Adrenal gland (tissue), 12 donors: Measurements from ENCODE around the gene SRPK1. TPM values are rescaled to one million over a fixed set of nuclear protein-coding genes. Genes with fewer than 3 reads are reported as not detected.
"Not testable (repeated sequence)": the region's sequence is repeated elsewhere in the genome, so short reads cannot be mapped to it uniquely, and the experiment has no call there.

Source experiments
- DNase-seq, 7 donors: peaks; one replicate each; pipeline ENCODE4 v3.0.0-alpha.2; 2019 to 2020
- H3K27ac ChIP-seq, 5 donors: fragments of 200-600 bp; sonication (generic) in 4 of 5; 1 replicate in 3 of 5; 2 replicates in 2 of 5; pipeline versions ENCODE4 v1.5.1 to v1.8.0; 2016 to 2020; ENCODE audit warnings: mild to moderate bottlenecking in 1 of 5
- H3K27me3 ChIP-seq: fragments of 200-600 bp; 2 replicates; pipeline ENCODE4 v1.8.0; 2021
- H3K36me3 ChIP-seq, 2 donors: fragments of 200-600 bp; replicated peaks in 1 of 2; 1 replicate in 1 of 2; 2 replicates in 1 of 2; pipeline versions ENCODE4 v1.5.1 to v1.8.0; 2018 to 2022
- H3K4me1 ChIP-seq, 2 donors: fragments of 200-600 bp; replicated peaks in 1 of 2; 1 replicate in 1 of 2; 2 replicates in 1 of 2; pipeline versions ENCODE4 v1.5.1 to v1.8.0; 2018 to 2021
- H3K4me3 ChIP-seq, 4 donors: fragments of 200-600 bp; sonication (generic) in 3 of 4; one replicate each; pipeline ENCODE4 v1.5.1; 2016 to 2018
- H3K9me3 ChIP-seq, 3 donors: fragments of 200-600 bp; sonication (generic) in 1 of 3; replicated peaks in 1 of 3; 1 replicate in 2 of 3; 2 replicates in 1 of 3; pipeline versions ENCODE4 v1.5.1 to v1.8.0; 2016 to 2021
- CTCF ChIP-seq, 6 experiments: fragments of 450-650 bp in 4 of 6; fragments of 200-600 bp in 2 of 6; sonication (generic) in 1 of 6; IDR thresholded peaks; 1 replicate in 5 of 6; 2 replicates in 1 of 6; pipeline versions ENCODE4 v1.5.1 to v1.8.0; 2016 to 2021; ENCODE audit warnings: antibody characterized with exemption in 6 of 6, mild to moderate bottlenecking in 2 of 6, moderate library complexity in 1 of 6
- POLR2A ChIP-seq, 2 donors: fragments of 450-650 bp; IDR thresholded peaks; one replicate each; pipeline ENCODE4 v1.6.1; 2017; ENCODE audit warnings: antibody characterized with exemption in 2 of 2, mild to moderate bottlenecking in 2 of 2, moderate library complexity in 1 of 2
- WGBS, 4 donors: extraction: QIAGEN DNeasy Blood & Tissue Kit in 2 of 4; methylation state at CpG; one replicate each; pipeline versions ENCODE4 v1.1.5 to v1.1.7; 2013 to 2017; 5-methylcytosine and 5-hydroxymethylcytosine counted together
- intact Hi-C, 2 donors: fragments of 100-400 bp; cut with DNase I; formaldehyde crosslinking; loops; one replicate each; pipeline versions ENCODE4 v1.14.1 to v1.15.0; 2022 to 2023
- polyA plus RNA-seq, 3 donors: library from polyadenylated mRNA; stranded (reverse); fragments of 200-250 nt in 2 of 3; fragments of 350-450 nt in 1 of 3; fragmentation: Illumina TruSeq in 1 of 3; extraction: RNeasy Lipid Tissue Mini Kit (QIAGEN cat#74804) in 1 of 3; gene quantifications; one replicate each; pipeline ENCODE4 v1.2.3, GENCODE V29; 2013 to 2014
- total RNA-seq, 9 donors: library from RNA; depleted of rRNA in 4 of 9; stranded (reverse); fragments of >200 nt in 4 of 9; fragments of 120-200 nt in 1 of 9; fragmentation: NEBNext Ultra II Directional in 1 of 9; extraction: Animal tissue kit (Norgen Biotek cat#: 25700) in 1 of 9; gene quantifications; one replicate each; pipeline versions ENCODE4 v1.1.0 to v1.2.4, GENCODE V29; 2013 to 2023
- donor health status: healthy with polysubstance abuse.
- donor health status: Bipolar disorder and iron deficiency.
- donor health status: DM: yes; HTN: yes; CAD: no.
- donor health status: DM: no; HTN: no; CAD: no.
- donor health status: DM: no; HTN: no; CAD: no.
- donor health status: DM: yes; HTN: yes; CAD: no.

Gene SRPK1
- total and polyA plus RNA-seq, 12 donors, result 5.1 to 37.7 (median 15.8) TPM

- Histone ChIP-seq H3K27ac (no peak overlapping the region), H3K4me3 (no peak overlapping the region), H3K36me3 (no peaks in the 10 kb centered on the region), H3K4me1 (no peaks in the 10 kb centered on the region), H3K9me3 (no peaks in the 10 kb centered on the region), H3K27me3 (no peaks in the 10 kb centered on the region)
- intact Hi-C loops, result no loop called here
- TF ChIP-seq CTCF (IDR thresholded peaks at IDR 0.05), result no peak
- no peak for TF ChIP-seq POLR2A (IDR thresholded peaks at IDR 0.05)
- no peak for DNase-seq
- WGBS, 4 donors, result 84 to 93% (median 86%) methylated on average over 1 of the region's 1 CpG
These were observed 27.8 kb upstream of the SRPK1 start for GRCh38 chr6:35948725-35949124.

- Histone ChIP-seq H3K9me3 (no peaks in the 10 kb centered on the region), H3K4me1 (no peaks in the 10 kb centered on the region), H3K36me3 (no peaks in the 10 kb centered on the region), H3K27me3 (no peaks in the 10 kb centered on the region), H3K27ac (no peak overlapping the region), H3K4me3 (no peak overlapping the region)
- WGBS, 4 donors, result 52 to 74% (median 59%) methylated on average over 1 of the region's 1 CpG
- no peak for TF ChIP-seq POLR2A (IDR thresholded peaks at IDR 0.05)
- TF ChIP-seq CTCF (IDR thresholded peaks at IDR 0.05), result no peak
- intact Hi-C loops, result no loop called here
- no peak for DNase-seq
These were observed 24.7 kb upstream of the SRPK1 start for GRCh38 chr6:35945650-35946025.

GRCh38 chr6:35943390-35943789 is 22.5 kb upstream of the SRPK1 start:
- WGBS, 4 donors, result 91 to 94% (median 93%) methylated on average over 1 of the region's 1 CpG
- DNase-seq, result no peak
- no peaks in the 10 kb centered on the region for H3K27me3 ChIP-seq

GRCh38 chr6:35942355-35942754 is 21.5 kb upstream of the SRPK1 start:
- Histone ChIP-seq H3K4me1 (no peaks in the 10 kb centered on the region), H3K27me3 (no peaks in the 10 kb centered on the region), H3K4me3 (no peak overlapping the region), H3K9me3 (no peaks in the 10 kb centered on the region), H3K27ac (no peak overlapping the region), H3K36me3 (no peaks in the 10 kb centered on the region)
- intact Hi-C loops, result no loop called here
- no peak for TF ChIP-seq CTCF (IDR thresholded peaks at IDR 0.05)
- TF ChIP-seq POLR2A (IDR thresholded peaks at IDR 0.05), result no peak
- no peak for DNase-seq

More at GRCh38 chr6:35943390-35943789, 22.5 kb upstream of the SRPK1 start:
- TF ChIP-seq CTCF (IDR thresholded peaks at IDR 0.05), result no peak
- no peak for TF ChIP-seq POLR2A (IDR thresholded peaks at IDR 0.05)
- no peaks in the 10 kb centered on the region for H3K36me3 ChIP-seq
- no peaks in the 10 kb centered on the region for H3K9me3 ChIP-seq
- intact Hi-C loops, result no loop called here
- no peak overlapping the region for H3K27ac ChIP-seq
- H3K4me3 ChIP-seq, result no peak overlapping the region
- no peaks in the 10 kb centered on the region for H3K4me1 ChIP-seq

GRCh38 chr6:35941170-35941569 is 20.3 kb upstream of the SRPK1 start:
- H3K36me3 ChIP-seq, H3K27me3 ChIP-seq, H3K4me3 ChIP-seq, intact Hi-C loops, H3K4me1 ChIP-seq, H3K9me3 ChIP-seq, H3K27ac ChIP-seq, DNase-seq: not testable (repeated sequence)
- WGBS, 4 donors, result 83 to 87% (median 85%) methylated on average over 7 of the region's 7 CpGs

GRCh38 chr6:35940014-35940413 is 19.1 kb upstream of the SRPK1 start:
- H3K4me1 ChIP-seq, H3K27ac ChIP-seq, DNase-seq, H3K4me3 ChIP-seq, intact Hi-C loops, H3K36me3 ChIP-seq, H3K27me3 ChIP-seq, H3K9me3 ChIP-seq: not testable (repeated sequence)
- WGBS, 4 donors, result 88 to 93% (median 92%) methylated on average over 2 of the region's 2 CpGs

DNA sequence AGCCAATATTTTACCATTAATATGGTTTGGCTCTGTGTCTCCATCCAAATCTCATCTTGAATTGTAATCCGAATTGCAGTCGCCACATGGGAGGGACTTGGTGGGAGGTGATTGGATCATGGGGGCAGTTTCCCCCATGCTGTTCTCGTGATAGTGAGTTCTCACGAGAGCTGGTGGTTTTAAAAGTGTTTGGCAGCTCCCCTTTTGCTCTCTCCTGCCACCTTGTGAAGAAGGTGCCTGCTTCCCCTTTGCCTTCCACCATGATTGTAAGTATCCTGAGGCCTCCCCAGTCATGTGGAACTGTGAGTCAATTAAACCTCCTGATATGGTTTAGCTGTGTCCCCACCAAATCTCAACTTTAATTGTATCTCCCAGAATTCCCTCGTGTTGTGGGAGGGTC is 18.4 kb upstream of the SRPK1 start:
- H3K27ac ChIP-seq, H3K27me3 ChIP-seq, intact Hi-C loops, H3K4me3 ChIP-seq, H3K4me1 ChIP-seq, H3K9me3 ChIP-seq, DNase-seq, H3K36me3 ChIP-seq: not testable (repeated sequence)
- WGBS, 4 donors, result 80 to 89% (median 86%) methylated on average over 5 of the region's 5 CpGs
